Stimulated activated CD8-positive, alpha-beta memory T cell treated with anti-CD3 and anti-CD28 coated beads, Interleukin-12 subunit alpha, Interleukin-12 subunit beta, amount 100 ng/mL, for 4 hours (primary cell): Measurements from ENCODE around the gene SRCAP.
A peak's percentile ranks its signal among the peaks of the same experiment; 100 is the strongest.
"Not testable (repeated sequence)": the region's sequence is repeated elsewhere in the genome, so short reads cannot be mapped to it uniquely, and the experiment has no call there.

ENCODE experiments used
- DNase-seq: peaks from one replicate; pipeline ENCODE4 v3.0.0-alpha.2; 2020; ENCODE audit warnings: low read depth

SRCAP gene

DNA sequence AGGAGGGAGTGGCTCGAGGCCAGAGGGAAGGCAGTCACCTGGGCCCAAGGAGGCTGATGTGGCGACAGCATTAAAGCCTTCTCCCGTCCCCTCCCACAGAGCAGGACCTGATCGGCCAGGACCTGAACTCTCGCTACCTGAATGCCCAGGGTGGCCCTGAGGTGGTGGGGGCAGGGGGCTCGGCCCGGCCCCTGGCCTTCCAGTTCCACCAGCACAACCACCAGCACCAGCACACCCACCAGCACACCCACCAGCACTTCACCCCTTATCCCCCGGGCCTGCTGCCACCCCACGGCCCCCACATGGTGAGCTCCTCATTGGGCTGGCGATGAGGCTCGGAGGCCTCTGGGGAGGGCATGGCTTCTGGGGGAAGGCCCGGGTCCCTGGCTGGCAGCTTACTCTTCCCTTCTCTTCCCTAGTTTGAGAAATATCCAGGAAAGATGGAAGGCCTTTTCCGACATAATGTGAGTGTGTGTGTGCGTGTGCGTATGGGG lies 34.3 kb upstream of the SRCAP start:
- DNase-seq: no peak

DNA sequence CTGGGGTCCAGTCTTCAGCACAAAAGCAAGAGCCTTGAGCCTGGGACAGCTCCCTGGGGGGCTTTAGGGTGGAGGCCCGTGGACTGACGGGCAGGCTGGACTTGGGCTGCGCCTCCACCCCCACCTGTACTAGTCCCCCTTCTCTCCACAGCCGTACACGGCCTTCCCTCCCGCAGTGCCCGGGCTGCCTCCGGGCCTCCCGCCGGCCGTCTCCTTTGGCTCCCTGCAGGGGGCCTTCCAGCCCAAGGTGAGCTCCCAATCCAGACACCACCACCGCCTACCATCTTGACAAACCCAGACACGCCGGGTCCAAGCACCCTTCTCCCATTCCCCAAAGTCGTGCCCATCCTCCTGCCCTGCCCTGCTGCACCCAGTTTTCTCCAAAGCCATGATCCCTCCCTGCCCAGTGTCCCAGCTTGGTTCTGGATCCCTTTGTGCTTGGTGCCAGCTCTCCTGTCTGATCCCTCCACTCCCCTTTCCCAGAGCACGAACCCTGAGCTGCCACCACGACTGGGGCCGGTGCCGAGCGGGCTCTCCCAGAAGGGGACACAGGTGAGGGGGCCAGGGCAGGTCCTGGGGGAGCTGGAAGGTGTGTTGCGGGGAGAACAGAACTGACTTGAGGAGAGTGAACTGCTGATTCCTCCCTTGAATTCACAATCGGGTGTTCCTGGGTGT lies 33.7 kb upstream of the SRCAP start:
- DNase-seq: no peak

DNA sequence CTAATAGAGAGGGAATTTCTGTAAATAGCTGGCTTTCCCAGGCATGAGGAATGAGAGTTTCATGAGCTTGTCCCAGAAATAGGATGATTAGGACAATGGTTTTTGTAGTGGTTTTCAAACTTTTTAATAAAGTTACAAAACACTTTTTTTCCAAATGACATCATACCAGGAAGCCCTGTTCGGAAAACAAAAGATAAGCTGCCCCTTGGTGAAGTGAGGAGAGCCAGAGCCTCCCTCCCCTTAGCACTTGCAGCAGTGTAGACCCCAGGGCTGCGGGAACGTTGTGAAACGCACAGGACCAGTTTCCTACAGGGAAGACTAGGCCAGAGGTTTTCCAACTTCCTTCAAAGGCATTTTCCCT lies 33.2 kb upstream of the SRCAP start:
- DNase-seq: no peak

GRCh38 chr16:30666681-30667080 lies 32.3 kb upstream of the SRCAP start:
- DNase-seq: no peak

DNA sequence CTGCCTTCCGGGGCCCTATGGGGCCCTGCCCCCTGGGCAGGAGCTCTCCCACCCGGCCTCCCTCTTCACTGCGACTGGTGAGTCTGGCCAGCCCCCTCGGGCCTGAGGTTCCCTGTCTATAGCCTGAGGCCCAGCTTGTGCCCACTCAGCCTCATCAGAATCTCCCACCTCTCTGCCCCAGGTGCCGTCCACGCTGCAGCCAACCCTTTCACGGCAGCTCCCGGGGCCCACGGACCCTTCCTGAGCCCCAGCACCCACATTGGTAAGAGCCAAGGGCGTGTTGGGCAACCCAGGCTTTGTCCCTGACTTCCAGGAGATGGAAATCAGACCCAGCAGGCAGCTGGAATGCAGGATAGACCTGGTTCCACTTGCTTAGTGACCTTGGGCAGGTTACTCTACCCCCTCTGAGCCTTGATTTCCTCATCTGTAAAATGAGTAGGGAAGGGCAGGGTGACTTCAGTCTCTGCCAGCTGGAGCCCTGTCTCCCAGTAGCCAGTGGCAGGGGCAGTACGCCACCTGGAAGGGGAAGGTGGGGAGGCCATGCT lies 31.5 kb upstream of the SRCAP start:
- no peak for DNase-seq

DNA sequence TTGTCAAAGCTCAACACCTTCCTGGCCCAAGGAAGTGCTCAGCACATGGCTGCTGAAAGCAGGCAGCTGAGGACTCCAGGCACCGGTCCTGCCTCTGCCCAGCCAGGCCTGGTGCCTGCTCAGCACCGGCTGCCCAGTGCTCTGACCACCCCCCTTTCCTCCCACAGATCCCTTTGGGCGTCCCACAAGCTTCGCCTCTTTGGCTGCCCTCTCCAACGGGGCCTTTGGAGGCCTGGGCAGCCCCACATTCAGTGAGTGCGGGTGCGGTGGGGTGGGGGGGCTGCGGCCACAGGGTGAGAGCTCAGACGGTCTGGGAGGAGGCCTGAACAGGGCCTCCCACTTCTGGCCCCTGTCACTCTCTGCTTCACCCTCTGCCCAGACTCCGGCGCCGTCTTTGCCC lies 30.6 kb upstream of the SRCAP start:
- no peak for DNase-seq

GRCh38 chr16:30669026-30669902 lies 29.7 kb upstream of the SRCAP start:
- no peak for DNase-seq

GRCh38 chr16:30669903-30670824 lies 28.8 kb upstream of the SRCAP start:
- no peak for DNase-seq

DNA sequence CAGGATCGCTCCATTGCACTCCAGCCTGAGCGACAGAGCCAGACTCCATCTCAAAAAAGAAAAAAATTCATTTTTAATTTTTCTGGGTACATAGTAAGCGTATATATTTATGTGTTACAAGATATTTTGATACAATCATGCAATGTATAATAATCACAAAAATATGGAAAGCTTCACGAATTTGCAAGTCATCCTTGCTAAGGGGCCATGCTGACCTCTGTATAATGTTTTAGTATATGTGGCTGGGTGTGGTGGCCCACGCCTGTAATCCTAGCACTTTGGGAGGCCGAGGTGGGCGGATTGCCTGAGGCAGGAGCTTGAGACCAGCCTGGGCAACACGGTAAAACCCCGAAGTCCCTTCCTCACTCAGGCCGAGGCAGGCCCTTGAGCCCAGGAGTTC lies 23.8 kb upstream of the SRCAP start:
- no peak for DNase-seq

GRCh38 chr16:30677931-30678585 lies 20.9 kb upstream of the SRCAP start:
- no peak for DNase-seq

GRCh38 chr16:30678586-30678970 lies 20.4 kb upstream of the SRCAP start:
- no peak for DNase-seq

DNA sequence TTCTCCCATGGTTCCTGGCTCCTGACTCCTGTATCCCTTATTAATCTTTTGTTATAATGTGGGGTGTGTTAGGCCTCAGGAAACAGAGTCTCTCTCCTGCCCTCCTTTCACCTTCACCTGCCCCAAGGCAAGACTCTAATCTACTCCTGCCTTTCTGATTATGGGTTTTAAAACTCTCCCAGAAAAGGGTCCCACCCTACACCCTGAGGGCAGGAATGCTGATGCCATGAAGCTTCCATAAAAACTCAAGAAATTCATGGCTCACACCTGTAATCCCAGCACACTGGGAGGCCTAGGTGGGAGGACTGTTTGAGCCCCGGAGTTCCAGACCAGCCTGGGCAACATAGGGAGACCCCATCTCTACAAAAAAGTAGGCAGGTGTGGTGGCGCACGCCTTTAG lies 18.6 kb upstream of the SRCAP start:
- no peak for DNase-seq

GRCh38 chr16:30688701-30689100 lies 10.3 kb upstream of the SRCAP start:
- DNase-seq: no peak

- DNase-seq: no peak
These were observed 7.1 kb upstream of the SRCAP start for GRCh38 chr16:30691907-30692306.

- DNase-seq: no peak
These were observed 6.4 kb upstream of the SRCAP start for GRCh38 chr16:30692396-30693064.

DNA sequence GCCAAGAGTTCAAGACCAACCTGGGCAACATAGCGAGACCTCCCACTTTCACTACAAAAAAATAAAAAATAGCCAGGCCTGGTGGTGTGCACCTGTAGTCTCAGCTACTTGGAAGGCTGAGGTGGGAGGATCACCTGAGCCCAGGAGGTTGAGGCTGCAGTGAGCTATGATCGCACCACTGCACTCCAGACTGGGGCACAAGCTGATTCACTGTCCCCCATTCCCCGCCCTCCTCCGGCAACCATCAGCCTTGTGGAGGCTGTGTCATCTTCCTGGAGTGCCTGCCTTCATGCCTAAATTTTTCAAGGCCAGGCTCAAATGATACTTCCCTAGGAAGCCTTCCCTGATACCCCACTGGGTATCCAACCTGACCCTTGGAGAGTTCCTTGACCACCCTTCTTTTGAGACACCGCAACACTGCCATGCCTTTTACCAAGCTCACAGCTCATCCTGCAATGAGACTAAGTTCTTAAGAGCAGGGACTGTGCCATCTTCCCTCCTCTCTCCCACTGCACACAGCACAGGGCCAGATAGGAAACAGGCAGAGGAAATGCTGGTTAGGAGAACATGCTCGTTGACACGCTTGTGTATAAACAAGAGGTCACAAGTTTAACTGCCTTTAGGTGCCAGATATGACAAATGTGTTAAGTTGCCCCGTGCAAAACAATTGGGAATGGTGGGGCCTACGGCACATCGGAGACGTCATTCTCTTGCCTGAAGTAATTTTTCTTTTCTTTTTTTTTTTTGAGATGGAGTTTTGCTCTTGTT lies 3.9 kb upstream of the SRCAP start:
- DNase-seq: no peak

DNA sequence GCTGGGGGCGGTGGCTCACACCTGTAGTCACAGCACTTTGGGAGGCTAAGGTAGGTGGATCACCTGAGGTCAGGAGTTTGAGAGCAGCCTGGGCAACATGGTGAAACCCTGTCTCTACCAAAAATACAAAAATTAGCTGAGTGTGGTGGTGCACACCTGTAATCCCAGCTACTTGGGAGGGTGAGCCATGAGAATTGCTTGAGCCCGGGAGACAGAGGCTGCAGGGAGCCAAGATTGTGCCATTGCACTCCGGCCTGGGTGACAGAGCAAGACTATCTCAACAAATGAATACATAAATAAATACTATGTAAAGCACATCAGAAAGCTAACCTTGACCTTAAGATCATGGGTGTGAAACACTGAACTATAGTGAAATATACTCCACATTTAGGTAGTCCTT lies 2.3 kb upstream of the SRCAP start:
- DNase-seq: not testable (repeated sequence)

DNA sequence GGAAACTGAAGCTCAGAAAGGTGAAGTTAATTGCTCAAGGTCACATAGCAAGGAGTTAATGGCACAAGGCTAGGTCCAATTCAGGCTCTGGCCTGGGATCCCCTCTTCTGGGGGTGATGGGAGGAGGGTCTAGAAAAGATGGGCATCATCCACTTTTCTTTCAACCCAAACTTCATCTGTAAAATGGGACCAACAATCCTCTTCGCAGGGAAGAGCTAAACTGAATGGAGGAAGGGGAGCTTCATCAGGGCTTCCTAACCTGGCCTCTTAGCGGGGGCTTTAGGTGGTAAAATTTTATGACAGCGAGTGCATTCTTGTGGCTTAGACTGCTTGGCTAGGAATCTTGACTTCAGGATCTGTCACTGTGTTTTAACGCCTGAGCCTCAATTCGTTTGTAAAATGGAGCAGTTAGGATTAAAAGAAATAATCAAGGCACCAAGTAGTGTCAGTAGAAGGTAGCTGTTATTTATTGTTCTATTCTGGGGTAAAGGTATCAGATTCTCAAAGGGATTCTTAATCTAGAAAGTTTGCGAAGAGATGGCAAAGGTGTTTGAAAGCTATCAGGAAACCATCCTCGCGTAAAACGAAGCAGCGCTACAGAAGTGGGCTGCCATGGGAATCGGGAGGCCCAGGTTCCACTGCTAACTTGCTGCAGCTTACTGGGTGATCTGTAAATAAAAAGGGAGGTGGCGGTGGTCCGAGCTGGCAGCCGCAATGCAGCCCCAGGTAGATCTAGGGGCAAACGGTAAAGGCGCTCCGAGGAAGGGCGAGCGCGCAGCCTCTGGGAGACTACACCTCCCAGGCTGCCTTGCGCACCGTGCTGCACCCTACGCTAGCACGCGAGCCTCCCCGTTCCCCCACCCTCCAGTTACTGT lies 1.5 kb upstream of the SRCAP start:
- no peak for DNase-seq

GRCh38 chr16:30698139-30698815 lies 694 bp upstream of the SRCAP start:
- DNase-seq: peak; percentile 98
